ENCODE measurements around the gene ZNF136. TPM values are rescaled to one million over a fixed set of nuclear protein-coding genes. Genes with fewer than 3 reads are reported as not detected.

Gene ZNF136
- polyA plus RNA-seq, 1 experiment = 1.5 TPM

- POLR2A ChIA-PET = interaction anchor here (0.7 kb wide), 1 partner anchor 16 kb away, joined by 3 read pairs; the partner anchor contains the start of gene ZNF20
- peak; percentile 51 for DNase-seq (ENCODE audit: low read depth)
- Histone ChIP-seq H3K4me3 (ENCODE audit: low read depth, low read length) (peak within 1 kb of the TSS; percentile 67), H3K27me3 (ENCODE audit: control insufficient read depth, insufficient read depth, low read length) (no peaks in the 10 kb centered on the region), H3K36me3 (ENCODE audit: control insufficient read depth, insufficient read depth, low read length) (no peaks in the 10 kb centered on the region)
- no peak for TF ChIP-seq CTCF (IDR thresholded peaks at IDR 0.05; ENCODE audit: insufficient read depth, low read depth, low read length)
- CTCF ChIA-PET = interaction anchor here (0.8 to 2.2 kb wide), 4 partner anchors 16 to 358 kb away, joined by 3 to 16 read pairs (median 3); partner anchors contain the start of genes ZNF20 and ZNF491
Observed at GRCh38 chr19:12156223-12157058, 6.5 kb upstream of the ZNF136 start, which contains the start of gene ZNF625. Gene ZNF625, minus strand, starts transcription at chr19:12156734. Its CDS starts 176 bp downstream, at chr19:12156558.

GRCh38 chr19:12159773-12160414 is 3.0 kb upstream of the ZNF136 start:
- DNase-seq (ENCODE audit: low read depth) = no peak
- no peak overlapping the region for H3K4me3 ChIP-seq (ENCODE audit: low read depth, low read length)
- H3K27me3 ChIP-seq (ENCODE audit: control insufficient read depth, insufficient read depth, low read length) = no peaks in the 10 kb centered on the region
- CTCF ChIA-PET = interaction anchor here (1.5 kb wide), 1 partner anchor 19 kb away, joined by 6 read pairs; no protein-coding TSS in a partner anchor
- H3K36me3 ChIP-seq (ENCODE audit: control insufficient read depth, insufficient read depth, low read length) = no peaks in the 10 kb centered on the region
- POLR2A ChIA-PET = no interaction called here
- no peak for TF ChIP-seq CTCF (IDR thresholded peaks at IDR 0.05; ENCODE audit: insufficient read depth, low read depth, low read length)

GRCh38 chr19:12162513-12162881 is 399 bp upstream of the ZNF136 start:
- CTCF ChIA-PET = interaction anchor here (0.6 to 1.9 kb wide), 5 partner anchors 22 to 239 kb away, joined by 3 to 4 read pairs (median 3); partner anchors contain the start of gene ZNF20
- peak overlapping the region; percentile 79 for H3K4me3 ChIP-seq (ENCODE audit: low read depth, low read length)
- H3K36me3 ChIP-seq (ENCODE audit: control insufficient read depth, insufficient read depth, low read length) = peaks cover 2% of the 10 kb centered on the region
- H3K27me3 ChIP-seq (ENCODE audit: control insufficient read depth, insufficient read depth, low read length) = no peaks in the 10 kb centered on the region
- TF ChIP-seq CTCF (IDR thresholded peaks at IDR 0.05; ENCODE audit: insufficient read depth, low read depth, low read length) = no peak
- no peak for DNase-seq (ENCODE audit: low read depth)
- POLR2A ChIA-PET = no interaction called here

- ChIA-PET POLR2A (no interaction called here), CTCF (interaction anchor here (0.7 to 1.9 kb wide), 2 partner anchors 73 to 240 kb away, joined by 3 to 4 read pairs; no protein-coding TSS in a partner anchor)
- Histone ChIP-seq H3K36me3 (ENCODE audit: control insufficient read depth, insufficient read depth, low read length) (peaks cover 2% of the 10 kb centered on the region), H3K4me3 (ENCODE audit: low read depth, low read length) (peak overlapping the region; percentile 79), H3K27me3 (ENCODE audit: control insufficient read depth, insufficient read depth, low read length) (no peaks in the 10 kb centered on the region)
- DNase-seq (ENCODE audit: low read depth) = no peak
- no peak for TF ChIP-seq CTCF (IDR thresholded peaks at IDR 0.05; ENCODE audit: insufficient read depth, low read depth, low read length)
Observed at GRCh38 chr19:12163826-12164225, 930 bp downstream of the ZNF136 start.

- CTCF ChIA-PET = no interaction called here
- no peak overlapping the region for H3K4me3 ChIP-seq (ENCODE audit: low read depth, low read length)
- POLR2A ChIA-PET = interaction anchor here (0.7 kb wide), 1 partner anchor 131 kb away, joined by 19 read pairs; the partner anchor contains the start of gene ZNF433
- no peaks in the 10 kb centered on the region for H3K27me3 ChIP-seq (ENCODE audit: control insufficient read depth, insufficient read depth, low read length)
- peaks cover 6% of the 10 kb centered on the region for H3K36me3 ChIP-seq (ENCODE audit: control insufficient read depth, insufficient read depth, low read length)
- no peak for TF ChIP-seq CTCF (IDR thresholded peaks at IDR 0.05; ENCODE audit: insufficient read depth, low read depth, low read length)
- no peak for DNase-seq (ENCODE audit: low read depth)
Observed at GRCh38 chr19:12166626-12167025, 3.7 kb downstream of the ZNF136 start.
